Prostate gland (tissue), 2 donors: ENCODE results near the gene SLC28A1. TPM values are rescaled to one million over a fixed set of nuclear protein-coding genes. Genes with fewer than 3 reads are reported as not detected.

Experiments used
- DNase-seq: peaks from one replicate; pipeline ENCODE4 v3.0.0-alpha.2; 2019; ENCODE audit warnings: low spot score
- H3K27ac ChIP-seq, 2 donors: fragments of 200-600 bp; sonication (generic); 2 replicates each; pipeline ENCODE4 v1.5.1; 2017 to 2019
- H3K27me3 ChIP-seq: fragments of 200-600 bp; sonication (generic); replicated peaks from 2 replicates; pipeline ENCODE4 v1.5.1; 2019; ENCODE audit not compliant: insufficient read depth
- H3K36me3 ChIP-seq, 2 donors: fragments of 200-600 bp; sonication (generic); 1 replicate in 1 of 2; 2 replicates in 1 of 2; pipeline versions ENCODE4 v1.5.1 to v1.8.1; 2017 to 2019
- H3K4me1 ChIP-seq: fragments of 200-600 bp; sonication (generic); replicated peaks from 2 replicates; pipeline ENCODE4 v1.5.1; 2019
- H3K4me3 ChIP-seq, 2 donors: fragments of 200-600 bp; sonication (generic); 2 replicates each; pipeline ENCODE4 v1.5.1; 2017 to 2019
- H3K9me3 ChIP-seq: fragments of 200-600 bp; sonication (generic); 2 replicates; pipeline ENCODE4 v1.5.1; 2017
- POLR2A ChIP-seq: fragments of 450-650 bp; IDR thresholded peaks from one replicate; pipeline ENCODE4 v1.6.1; 2016; ENCODE audit warnings: antibody characterized with exemption, mild to moderate bottlenecking
- POLR2AphosphoS5 ChIP-seq: sonication (generic); formaldehyde crosslinking; IDR thresholded peaks from one replicate; pipeline ENCODE4 v1.6.1; 2017; ENCODE audit warnings: antibody characterized with exemption
- WGBS: methylation state at CpG from one replicate; pipeline ENCODE4 v1.1.5; 2018; 5-methylcytosine and 5-hydroxymethylcytosine counted together
- intact Hi-C: fragments of 100-400 bp; cut with DNase I; formaldehyde crosslinking; loops from one replicate; pipeline ENCODE4 v1.14.2; 2022
- total RNA-seq, 2 donors: library from RNA; depleted of rRNA; stranded (reverse); fragments of >200 nt; gene quantifications; one replicate each; pipeline ENCODE4 v1.1.0, GENCODE V29; 2016
- TF ChIP-seq, protein P1 (sequence below), 4 experiments: fragments of 200-600 bp in 2 of 4; fragments of 450-650 bp in 2 of 4; sonication (generic) in 2 of 4; IDR thresholded peaks; 1 replicate in 3 of 4; 2 replicates in 1 of 4; pipeline ENCODE4 v1.5.1; 2016 to 2019; ENCODE audit warnings: antibody characterized with exemption in 4 of 4, mild to moderate bottlenecking in 2 of 4, moderate library complexity in 2 of 4

The SLC28A1 gene
- total RNA-seq, 2 donors from 2014 or later: not detected

DNA sequence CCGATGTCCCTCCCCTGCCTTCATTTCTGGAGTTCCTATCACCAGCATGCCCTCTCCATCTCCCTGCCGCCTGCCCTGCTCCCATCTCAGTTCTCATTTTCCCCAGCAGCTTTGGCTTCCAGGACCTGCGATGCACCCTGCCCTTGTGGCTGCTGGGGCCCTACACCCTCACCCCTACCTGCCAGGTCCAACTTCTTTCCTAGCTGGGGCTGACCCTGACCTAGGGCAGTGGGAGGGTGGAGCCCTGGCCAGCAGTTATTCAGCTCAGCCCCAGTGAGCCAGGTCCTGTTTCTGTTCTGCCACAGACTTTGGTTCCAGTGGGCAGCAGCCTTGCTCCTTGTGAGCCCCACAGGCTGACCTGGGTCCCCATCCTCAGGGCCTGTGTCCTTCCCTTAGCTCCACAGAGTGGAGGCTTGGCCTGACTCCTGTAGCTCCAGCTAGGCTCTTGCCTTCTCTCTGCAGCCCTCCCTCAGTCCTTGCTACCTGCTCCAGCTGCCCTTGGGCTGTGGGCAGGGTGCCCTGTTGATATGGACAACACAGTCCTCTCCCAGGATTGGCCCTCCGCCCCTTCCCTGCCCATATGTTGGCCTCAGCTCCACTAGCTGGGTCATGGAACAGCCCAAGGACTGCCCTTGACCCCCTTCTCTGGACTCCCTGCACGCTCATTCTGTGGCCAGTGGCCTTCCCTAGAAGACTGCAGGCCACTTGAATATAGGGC lies 62.5 kb downstream of the SLC28A1 start:
- TF ChIP-seq, protein P1, sequence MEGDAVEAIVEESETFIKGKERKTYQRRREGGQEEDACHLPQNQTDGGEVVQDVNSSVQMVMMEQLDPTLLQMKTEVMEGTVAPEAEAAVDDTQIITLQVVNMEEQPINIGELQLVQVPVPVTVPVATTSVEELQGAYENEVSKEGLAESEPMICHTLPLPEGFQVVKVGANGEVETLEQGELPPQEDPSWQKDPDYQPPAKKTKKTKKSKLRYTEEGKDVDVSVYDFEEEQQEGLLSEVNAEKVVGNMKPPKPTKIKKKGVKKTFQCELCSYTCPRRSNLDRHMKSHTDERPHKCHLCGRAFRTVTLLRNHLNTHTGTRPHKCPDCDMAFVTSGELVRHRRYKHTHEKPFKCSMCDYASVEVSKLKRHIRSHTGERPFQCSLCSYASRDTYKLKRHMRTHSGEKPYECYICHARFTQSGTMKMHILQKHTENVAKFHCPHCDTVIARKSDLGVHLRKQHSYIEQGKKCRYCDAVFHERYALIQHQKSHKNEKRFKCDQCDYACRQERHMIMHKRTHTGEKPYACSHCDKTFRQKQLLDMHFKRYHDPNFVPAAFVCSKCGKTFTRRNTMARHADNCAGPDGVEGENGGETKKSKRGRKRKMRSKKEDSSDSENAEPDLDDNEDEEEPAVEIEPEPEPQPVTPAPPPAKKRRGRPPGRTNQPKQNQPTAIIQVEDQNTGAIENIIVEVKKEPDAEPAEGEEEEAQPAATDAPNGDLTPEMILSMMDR (IDR thresholded peaks at IDR 0.05): no peak
- TF ChIP-seq POLR2AphosphoS5 (no peak), POLR2A (no peak)
- H3K27ac ChIP-seq: no peak overlapping the region
- no peak for DNase-seq

DNA sequence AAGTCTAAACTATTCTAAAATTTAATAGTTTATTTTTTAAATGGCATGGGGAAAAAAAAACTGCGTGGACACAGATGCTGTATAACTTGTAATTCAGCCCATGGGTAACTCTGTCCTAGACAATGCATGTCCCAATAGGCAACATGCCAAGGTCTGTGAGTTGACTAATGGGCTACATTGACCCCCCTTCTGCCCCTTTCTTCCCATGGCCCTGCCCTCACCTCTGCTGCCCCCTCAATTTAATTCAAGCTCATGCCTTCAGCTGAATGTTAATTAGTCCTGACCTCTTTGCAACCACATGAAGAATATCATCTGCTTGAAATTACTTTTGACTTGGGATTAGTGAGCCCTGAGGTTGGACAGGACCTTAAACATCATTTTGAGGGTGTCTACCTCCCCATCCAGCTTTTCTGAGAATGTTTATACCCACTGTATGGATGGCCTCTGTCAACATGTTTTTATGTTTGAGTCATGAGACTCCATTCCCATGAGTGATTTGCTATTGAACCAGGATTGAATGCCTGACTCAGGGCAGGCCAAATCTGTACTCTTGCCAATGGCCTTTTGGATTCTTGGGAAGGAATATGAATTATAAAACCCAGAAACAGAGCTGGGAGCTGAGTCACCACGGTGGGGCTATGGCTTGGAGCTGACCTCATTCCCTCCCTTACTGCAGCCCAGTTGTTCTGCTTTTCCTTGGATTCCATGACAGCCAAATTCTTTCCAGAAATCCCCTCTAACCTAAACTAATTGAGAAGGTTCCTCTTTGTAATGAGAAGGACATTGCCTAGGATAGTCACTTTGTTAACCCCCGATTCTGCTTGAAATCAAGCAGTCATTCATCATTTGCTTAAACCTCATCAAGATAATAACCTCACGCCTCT lies 63.7 kb downstream of the SLC28A1 start:
- TF ChIP-seq, protein P1 (IDR thresholded peaks at IDR 0.05): no peak
- no peak for TF ChIP-seq POLR2AphosphoS5
- TF ChIP-seq POLR2A: no peak
- Histone ChIP-seq H3K36me3 (no peaks in the 10 kb centered on the region), H3K4me1 (no peaks in the 10 kb centered on the region), H3K27me3 (no peaks in the 10 kb centered on the region), H3K4me3 (no peak overlapping the region), H3K9me3 (no peaks in the 10 kb centered on the region), H3K27ac (no peak overlapping the region)
- WGBS: 69% methylated on average over 4 of the region's 4 CpGs
- no peak for DNase-seq
- intact Hi-C loops: no loop called here

More for the DNA sequence above, 62.5 kb downstream of the SLC28A1 start:
- WGBS: 84% methylated on average over 5 of the region's 5 CpGs
- Histone ChIP-seq H3K9me3 (no peaks in the 10 kb centered on the region), H3K4me1 (no peaks in the 10 kb centered on the region), H3K27me3 (no peaks in the 10 kb centered on the region), H3K4me3 (no peak overlapping the region), H3K36me3 (no peaks in the 10 kb centered on the region)
- intact Hi-C loops: no loop called here

DNA sequence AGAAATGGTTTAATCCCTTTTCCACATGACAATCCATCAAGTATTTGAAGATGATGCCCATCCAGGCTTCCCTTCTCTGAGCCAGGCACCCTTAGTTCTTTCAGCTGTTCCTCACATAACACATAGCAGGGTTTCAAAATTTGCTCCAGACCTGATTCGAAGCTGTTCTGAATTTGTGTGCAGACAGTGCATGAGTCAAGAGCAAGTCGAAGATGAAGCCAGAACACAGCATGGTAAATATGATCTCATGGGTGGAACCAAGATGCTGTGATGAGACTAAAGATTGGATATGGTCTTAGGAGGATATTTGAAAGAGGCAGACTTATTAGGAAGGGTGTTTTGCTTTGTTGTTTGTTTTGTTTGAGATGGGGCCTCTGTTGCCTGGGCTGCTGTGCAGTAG lies 64.6 kb downstream of the SLC28A1 start:
- TF ChIP-seq POLR2AphosphoS5 (no peak), POLR2A (no peak)
- TF ChIP-seq, protein P1 (IDR thresholded peaks at IDR 0.05): no peak
- H3K4me1 ChIP-seq: no peaks in the 10 kb centered on the region
- 87% methylated on average over 2 of the region's 2 CpGs for WGBS
- no peaks in the 10 kb centered on the region for H3K9me3 ChIP-seq
- intact Hi-C loops: no loop called here
- no peak for DNase-seq
- H3K27ac ChIP-seq: no peak overlapping the region
- H3K36me3 ChIP-seq: no peaks in the 10 kb centered on the region
- H3K27me3 ChIP-seq: no peaks in the 10 kb centered on the region
- no peak overlapping the region for H3K4me3 ChIP-seq

DNA sequence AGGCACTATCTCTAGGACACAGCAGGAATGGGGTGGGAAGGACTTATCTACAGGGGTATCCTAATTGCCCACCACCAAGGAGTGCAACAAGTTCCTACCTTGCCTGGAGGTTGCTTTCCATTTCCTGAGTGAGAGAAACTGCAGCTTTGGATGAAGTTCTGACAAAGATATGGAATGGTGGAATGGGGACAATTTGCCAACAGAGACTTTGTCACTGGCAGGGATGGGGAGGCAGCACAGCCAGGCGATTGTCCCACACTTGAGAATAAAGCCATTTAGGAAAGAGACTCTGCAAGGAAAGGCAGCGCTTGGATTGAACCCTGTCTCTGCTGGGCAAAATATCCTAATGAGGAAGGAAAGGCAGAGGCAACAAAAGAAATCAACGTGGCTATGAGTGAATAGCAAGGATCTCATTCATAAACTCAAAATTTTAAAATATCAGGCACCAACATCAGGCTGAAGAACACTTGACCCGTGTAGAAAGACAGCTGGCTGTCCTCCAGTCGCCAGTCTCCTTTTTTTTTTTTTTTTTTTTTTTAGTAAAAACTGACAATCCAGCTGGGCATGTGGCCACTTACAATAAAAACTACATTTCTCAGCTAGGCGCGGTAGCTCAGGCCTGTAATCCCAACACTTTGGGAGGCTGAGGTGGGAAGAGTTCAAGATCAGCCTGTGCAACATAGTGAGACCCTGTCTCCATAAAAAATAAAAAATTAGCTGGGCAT lies 65.5 kb downstream of the SLC28A1 start:
- intact Hi-C loops: loop anchor here (5.0 to 10.0 kb wide), 2 partner anchors 55 to 92 kb away; no protein-coding TSS in a partner anchor
- H3K27me3 ChIP-seq: no peaks in the 10 kb centered on the region
- TF ChIP-seq POLR2AphosphoS5 (no peak), POLR2A (no peak)
- TF ChIP-seq, protein P1 (IDR thresholded peaks at IDR 0.05): no peak
- no peaks in the 10 kb centered on the region for H3K4me1 ChIP-seq
- H3K27ac ChIP-seq: no peak overlapping the region
- no peak for DNase-seq
- no peak overlapping the region for H3K4me3 ChIP-seq
- WGBS: 56% methylated on average over 7 of the region's 7 CpGs
- no peaks in the 10 kb centered on the region for H3K9me3 ChIP-seq
- H3K36me3 ChIP-seq: no peaks in the 10 kb centered on the region
